HG02943 (cell line): ENCODE measurements around the gene BRPF1.
"Not testable (repeated sequence)": the region's sequence is repeated elsewhere in the genome, so short reads cannot be mapped to it uniquely, and the experiment has no call there.

Experiments used
- ATAC-seq: cut with Tn5 transposase; IDR thresholded peaks from one replicate; pipeline ENCODE4 v1.9.1; 2021; ENCODE audit warnings: mild to moderate bottlenecking, low read depth, moderate library complexity; ENCODE audit not compliant: unreplicated experiment

BRPF1 gene

DNA sequence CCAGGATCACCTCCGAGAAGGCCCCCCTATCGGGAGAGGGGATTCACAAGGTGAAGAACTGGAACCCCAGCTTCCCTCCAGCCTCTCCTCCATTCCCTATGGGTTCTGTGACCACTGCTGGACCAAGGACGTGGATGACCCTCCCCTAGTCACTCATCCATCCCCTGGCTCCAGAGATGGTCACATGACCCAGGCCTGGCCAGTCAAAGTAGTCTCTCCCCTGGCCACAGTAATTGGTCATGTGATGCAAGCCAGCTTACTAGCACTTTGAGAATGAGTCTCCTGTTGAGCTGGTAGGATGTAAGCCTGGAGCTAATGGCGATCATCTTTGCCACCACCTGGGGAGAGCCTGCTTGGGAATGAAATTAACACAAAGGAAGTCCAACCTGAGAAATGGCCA lies 34.3 kb downstream of the BRPF1 start:
- ATAC-seq, result no peak

DNA sequence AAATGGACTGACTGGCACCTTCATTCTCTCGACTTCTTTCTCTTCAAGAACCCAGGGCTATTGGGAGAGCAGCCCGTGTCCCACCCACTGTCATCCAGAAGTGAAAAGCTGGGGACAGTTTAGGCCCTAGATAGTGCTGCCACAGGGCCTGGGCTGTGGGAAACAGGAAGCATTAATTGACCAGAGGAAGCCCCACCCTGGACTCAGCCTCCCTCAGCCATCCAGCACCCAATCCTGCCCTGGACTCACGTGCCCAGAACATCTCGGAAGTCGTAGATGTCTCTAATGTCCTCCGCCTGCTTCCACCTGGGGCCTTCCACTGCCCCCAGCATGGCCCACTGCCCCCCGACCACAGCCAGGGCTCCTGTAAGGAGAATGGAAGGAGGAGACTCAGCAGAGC lies 35.9 kb downstream of the BRPF1 start:
- ATAC-seq, result no peak

DNA sequence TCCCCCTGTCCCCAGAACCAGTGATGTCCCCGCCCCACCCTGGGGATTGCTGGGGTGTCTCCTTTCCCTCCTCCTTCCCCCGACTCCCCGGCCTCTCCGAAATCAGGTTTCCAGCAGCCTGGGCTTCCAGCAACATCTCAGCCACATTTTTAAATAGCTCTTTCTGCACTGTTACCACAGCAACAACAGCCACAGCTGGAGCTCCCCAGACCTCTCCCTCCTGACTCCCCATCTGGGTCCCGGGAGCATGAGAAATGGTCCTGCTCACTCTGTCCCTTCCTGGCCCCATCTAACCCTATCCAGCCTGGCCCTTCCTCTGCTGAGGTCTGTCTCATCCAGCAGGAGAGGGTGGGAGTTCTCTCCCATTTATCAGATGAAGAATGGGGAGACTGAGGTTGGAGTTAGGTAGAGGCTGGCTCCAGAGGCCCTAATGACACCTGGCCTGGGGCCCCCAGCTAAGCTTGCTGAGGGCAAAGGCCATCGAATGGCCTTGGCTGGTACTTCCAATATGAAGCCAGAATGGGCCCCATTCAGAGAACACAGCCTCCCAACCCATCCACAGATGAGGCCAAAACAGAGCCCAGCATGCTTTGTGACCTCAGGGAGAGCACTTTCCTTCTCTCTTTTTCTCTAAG lies 36.7 kb downstream of the BRPF1 start:
- ATAC-seq, result no peak

DNA sequence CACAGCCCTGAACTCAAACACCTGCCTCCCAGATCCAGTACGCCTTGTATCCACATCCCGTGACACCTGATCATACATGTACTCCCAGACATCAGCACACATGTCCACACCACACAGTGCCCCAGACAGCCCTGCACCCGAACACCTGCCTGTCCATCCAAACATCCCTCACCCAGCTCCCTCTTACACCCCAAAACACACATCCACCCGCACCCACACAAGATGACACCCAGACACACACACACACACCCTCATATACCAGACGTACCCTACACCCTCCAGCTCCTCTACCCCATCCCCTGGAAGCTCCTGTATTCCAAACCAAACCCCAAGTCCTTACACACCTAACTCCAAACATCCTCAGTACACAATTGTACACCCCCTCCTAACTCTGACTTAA lies 37.5 kb downstream of the BRPF1 start:
- ATAC-seq, result no peak

DNA sequence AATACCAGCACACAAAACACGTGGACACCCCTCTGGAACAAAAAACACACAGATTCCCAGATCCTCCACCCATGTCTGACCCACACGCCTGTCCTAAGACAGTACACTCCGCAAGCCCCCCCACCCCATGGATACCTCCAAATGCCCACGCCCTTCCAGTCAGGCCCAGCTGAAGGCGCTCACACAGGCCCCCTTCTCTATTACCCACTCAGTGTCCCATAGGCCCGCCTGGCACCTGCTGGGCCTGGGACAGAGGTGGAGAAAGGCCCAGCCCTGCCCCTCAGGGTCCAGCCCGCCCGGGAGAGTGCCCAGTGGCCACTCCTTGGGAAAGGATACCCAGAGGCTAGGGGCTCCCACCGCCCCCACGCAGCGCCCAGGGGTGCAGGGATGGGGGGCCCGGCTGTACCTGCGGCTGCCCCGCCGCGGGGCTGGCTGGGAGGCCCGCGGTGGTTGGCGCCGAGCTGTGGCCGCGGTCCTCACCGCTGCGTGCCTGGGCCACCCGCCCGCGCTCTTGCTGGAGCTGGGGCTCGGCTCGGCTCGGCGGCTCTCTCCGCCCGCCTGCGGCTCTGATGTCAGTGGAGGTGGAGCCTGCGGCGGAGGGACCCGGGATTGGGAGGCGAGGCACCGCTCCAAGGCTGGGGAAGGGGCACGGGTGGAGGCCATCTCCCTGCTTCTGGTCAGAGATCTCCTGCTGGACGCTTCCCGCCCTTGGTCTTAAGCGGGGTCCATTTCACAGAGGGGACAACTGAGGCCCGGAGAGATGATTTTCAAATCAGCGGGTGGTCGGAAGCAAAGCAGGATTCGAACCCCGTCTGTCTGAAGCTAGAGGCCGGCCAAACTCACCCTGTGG lies 38.1 kb downstream of the BRPF1 start, which contains the start of gene CAMK1:
CAMK1 (minus strand) TSS at position 522 of the 850 bp plus-strand sequence. CDS start 2,198 bp downstream, outside the sequence.
- ATAC-seq, result no peak

DNA sequence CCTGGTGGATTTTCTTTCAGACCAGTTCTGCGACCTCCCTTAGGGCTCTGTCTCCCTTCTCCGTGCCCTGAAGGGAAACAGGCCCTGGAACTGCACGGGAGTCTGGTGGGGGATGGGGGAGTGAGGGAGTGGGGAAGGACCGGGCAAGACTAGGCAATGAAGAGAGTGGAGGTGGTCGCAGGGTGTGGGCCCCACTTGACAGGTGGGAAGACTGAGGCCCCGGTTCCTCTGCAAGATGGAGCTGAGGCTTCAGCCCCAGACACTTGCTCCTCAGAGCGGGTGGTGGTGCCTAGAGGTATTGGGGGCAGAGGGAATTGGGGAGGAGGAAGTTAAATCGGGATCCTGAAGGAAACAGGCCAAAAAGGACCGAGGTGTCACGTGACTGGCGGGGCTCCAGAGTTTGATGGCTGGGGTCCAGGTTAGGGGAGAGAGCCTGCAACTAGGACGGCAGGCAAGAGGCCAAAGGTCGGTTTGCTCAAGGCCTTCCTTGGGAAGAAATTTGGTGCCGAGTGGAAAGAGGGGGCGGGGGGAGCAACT lies 38.8 kb downstream of the BRPF1 start:
- ATAC-seq, result no peak

DNA sequence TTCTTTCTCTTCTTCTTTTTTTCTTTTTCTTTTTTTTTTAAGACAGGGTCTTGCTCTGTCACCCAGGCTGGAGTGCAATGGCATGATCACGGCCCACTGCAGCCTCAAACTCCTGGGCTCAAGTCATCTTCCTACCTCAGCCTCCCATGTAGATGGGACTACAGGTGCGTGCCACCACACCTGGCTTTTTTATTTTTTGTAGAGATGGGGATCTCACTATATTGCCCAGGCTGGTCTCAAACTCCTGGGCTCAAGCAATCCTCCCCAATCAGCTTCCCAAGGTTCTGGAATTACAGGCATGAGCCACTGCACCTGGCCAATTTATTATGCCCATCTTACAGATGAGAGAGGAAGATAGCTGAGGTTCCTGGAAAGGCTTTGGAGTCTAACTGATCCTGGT lies 39.5 kb downstream of the BRPF1 start:
- ATAC-seq, result not testable (repeated sequence)

DNA sequence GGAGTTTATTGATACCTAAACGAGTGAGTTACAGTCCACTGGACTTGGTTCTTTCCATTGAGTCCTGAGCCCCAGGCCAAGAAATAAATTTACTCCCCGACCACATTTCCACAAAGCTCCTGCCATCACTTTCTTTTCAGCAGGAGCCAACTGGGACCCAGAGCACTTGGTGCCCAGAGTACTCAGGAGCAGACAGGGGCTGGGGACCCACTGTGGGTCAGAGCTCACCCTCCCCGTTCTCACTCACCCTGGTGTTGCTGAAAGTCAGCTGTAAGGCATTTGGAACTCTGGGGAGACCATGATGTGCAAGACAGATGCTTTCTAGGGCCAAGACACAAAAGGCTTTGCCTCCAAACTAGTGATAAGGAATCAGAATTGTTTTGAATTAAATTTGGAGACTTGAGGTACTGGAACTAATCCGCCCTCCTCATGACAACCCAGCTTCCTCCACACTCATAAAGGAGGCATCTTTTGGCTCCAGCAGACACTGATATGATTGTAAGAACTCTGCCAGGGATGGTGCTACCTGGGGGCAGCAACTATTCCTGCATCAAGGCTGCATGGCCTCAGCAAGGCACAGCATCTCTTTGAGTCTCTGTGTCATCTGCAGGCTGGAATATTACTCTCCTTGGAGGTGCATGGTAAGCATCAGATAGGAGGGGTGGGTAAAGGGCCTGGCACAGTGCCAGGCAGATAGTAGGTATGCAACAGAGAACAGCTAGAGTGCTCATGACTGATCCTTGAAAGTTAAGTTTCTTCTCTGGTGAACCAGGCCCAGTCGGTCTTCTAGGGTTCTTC lies 45.6 kb downstream of the BRPF1 start:
- ATAC-seq, result no peak

DNA sequence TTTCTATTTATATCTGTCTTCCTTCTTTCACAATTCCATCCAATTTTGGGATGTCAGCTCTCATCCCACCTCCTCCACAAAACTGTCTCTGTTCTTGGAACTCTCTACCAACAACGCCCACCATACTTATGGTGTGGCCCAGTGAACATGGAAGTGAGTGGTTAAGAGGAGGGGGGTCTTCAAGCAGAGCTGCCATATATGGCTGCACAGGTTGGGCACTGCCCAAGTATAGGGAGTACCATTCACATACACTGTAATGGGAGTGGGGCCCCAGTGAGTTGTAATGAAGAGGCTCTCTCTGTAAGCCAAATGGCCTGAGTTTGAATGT lies 46.1 kb downstream of the BRPF1 start:
- ATAC-seq, result no peak

DNA sequence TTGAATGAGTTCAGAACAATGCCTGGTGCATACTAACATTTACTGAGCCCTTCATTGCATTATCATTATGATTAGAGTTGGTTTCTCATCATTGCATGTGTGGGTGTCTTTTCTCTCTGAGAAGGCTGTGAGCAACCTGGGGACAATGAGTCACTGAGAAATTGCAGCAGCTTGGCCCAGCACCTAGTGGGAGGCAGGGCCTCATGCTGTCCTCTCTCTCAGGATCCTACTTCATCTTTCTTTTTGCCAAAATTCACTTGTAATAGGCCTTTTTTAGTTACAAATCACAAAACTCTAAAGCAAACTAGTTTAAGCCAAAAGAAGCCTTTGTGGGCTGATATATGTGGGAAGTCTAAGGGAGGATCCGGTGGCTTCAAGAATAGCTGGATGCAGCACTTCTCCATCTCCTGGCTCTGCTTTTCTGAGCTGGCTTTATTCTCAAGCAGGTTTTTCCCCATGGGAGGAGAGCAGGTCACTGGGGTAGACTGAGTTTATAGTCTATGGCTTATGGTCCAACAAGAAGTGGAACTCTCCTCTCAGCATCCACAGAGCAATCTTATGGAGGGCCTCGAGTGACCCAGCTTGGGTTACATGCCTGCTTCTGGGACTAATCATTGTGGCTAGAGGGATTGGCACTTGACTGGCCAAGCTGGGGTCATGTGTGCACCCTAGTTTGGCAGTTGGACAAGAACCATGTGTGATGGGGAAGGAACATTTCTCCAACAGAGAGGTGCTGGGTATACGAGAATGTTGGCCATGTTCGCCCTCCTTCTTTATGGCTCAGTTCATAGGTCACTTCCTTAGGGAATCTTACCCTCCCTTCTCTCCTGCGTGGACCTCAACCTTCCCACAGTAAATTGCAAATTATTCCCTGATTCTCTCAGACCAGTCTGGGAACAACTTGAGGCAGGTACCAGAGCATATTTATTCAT lies 46.9 kb downstream of the BRPF1 start:
- ATAC-seq, result no peak

DNA sequence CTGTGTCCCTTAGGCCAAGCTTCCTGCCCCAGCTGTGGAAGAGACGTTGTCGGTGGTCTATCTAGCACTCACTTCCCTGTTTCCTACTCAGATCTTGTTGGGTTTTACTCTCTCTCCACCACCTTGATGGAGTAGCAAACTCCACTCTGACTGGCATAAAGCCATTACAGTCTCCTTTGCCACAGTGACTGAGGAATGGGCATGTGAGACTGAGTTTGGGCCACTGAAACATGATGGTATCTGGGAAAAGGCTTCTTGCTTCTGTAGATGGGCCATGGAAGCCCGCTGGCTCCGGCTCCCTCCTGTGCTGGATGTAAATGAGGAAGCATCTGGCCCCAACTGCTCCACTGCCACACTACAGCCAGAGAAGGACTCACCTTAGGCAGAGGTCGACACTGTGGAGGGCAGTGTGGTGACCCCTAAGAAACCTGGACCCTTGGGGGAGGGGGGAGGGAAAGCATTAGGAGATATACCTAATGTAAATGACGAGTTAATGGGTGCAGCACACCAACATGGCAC lies 47.6 kb downstream of the BRPF1 start:
- no peak for ATAC-seq

DNA sequence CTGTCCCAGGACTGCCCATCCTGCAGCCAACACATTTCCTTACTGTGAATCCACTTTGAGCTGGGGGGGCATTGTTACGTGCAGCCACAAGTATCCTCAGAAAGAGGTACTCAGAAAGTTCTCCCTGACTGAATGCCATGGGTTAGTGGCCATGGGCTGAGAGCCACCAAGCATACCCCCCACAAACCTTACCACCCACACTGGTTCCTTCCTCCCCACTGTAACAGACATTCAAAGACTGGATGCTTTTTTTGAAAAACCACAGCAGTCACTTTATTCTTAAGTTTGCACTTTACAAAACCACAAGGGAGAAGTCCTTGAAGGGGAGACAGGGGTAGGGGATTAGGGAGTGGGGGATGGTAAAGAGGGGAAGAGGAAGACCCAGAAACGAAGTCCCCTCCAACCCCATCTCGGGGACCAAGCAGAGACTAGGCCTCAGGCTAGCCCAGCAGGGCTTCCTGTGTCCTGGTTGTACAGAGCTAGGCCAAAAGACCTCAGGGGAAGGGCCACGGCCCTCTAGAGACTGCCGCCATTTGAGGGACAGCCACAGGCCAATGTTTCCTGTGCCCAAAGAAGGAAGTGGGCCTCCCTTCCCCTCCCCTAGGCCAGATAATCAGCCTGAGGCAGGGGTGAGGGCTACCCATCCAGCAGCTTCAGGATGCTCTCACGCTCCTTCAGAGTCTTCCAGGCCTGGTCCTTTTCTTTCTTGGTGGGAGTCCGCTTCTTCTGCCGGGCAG lies 48.4 kb downstream of the BRPF1 start:
- ATAC-seq, result no peak

DNA sequence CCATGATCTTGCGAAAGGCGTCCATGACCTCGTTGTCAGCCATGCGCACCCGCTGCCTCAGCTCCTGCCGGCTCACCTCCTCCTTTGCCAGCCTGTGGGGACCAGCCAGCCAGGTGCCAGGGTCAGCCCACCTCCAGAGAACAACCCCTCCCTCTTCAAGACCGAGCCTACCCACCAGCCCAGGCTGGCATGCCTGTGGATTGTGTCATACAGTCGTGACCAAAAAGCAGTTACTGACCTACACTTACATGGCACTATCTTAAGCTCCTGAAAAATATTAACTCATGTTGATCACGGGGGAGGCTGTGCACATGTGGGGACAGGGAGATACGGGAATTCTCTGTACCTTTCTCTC lies 48.9 kb downstream of the BRPF1 start:
- no peak for ATAC-seq

DNA sequence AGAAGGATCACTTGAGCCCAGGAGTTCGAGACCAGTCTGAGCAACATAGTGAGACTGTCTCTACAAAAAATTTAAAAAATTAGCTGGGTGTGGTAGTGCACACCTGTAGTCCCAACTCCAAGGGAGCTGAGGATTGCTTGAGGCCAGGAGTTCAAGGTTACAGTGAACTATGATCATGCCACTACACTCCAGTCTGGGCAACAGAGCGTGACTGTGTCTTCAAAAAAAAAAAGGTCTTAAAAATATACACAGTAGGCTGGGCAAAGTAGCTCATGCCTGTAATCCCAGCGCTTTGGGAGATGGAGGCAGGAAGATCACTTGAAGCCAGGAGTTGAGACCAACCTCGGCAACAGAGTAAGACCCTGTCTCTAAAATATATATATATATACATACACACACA lies 49.4 kb downstream of the BRPF1 start:
- no peak for ATAC-seq

DNA sequence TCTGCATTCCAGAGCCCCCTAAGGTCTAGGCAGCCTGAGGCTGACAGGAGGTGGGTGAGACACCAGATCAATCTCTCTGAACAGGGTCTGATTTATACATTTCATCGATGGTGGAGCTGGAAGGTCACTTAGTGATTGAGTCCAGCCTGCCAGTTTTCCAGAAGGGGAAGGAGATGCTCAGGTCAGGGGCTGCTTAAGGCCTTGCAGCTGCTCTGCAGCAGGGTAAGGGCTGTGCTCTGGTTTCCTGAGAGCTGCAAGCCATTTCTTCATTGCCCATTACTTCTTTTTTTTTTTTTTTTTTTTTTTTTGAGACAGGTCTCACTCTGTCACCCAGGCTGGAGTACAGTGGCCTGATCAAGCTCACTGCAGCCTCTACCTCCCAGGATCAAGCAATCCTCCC lies 50.0 kb downstream of the BRPF1 start:
- ATAC-seq, result no peak

DNA sequence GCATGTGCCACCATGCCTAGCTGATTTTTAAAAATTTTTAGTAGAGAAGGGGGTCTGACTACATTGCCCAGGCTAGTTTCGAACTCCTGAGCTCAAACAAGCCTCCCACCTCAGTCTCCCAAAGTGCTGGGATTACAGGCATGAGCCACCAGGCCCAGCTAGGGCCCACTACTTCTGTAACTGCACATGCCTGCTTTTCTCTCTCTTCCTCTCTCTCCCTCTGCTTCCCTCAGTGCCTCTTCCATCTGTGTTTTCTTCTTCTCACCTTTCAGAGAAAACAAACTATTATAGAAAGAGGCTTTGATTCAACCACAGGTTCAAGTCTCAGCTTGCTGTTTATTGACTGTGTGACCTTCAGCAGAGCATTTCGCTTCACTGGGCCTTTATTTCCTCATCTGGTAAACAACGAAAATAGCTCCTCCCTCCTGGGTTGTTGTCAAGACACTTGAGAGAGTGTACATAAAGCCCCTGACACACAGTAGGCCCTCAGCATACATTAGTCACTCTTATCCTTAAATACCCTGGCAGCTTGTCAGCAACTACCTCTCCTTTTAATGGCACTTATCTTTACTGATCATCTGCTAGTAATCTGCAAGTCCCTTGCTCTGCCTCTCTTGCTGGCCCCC lies 50.6 kb downstream of the BRPF1 start:
- ATAC-seq, result no peak

DNA sequence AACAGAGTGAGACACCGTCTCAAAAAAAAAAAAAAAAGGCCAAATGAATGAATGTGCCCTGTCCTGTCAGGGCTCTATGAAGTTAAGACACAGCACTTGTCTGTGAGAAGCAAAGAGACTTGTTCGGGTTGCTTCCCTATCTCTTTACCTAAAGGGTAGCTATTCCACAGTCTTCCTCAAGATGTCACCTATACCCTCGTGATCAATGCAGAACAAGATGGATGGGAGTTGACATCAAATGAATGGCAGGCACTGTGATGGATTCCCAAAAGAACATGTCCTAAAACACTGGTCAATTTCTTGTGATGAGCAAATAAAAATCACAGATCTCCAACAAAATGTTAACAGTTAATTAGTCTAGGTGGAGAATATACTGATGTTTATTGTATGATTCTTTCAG lies 51.2 kb downstream of the BRPF1 start:
- ATAC-seq, result no peak

DNA sequence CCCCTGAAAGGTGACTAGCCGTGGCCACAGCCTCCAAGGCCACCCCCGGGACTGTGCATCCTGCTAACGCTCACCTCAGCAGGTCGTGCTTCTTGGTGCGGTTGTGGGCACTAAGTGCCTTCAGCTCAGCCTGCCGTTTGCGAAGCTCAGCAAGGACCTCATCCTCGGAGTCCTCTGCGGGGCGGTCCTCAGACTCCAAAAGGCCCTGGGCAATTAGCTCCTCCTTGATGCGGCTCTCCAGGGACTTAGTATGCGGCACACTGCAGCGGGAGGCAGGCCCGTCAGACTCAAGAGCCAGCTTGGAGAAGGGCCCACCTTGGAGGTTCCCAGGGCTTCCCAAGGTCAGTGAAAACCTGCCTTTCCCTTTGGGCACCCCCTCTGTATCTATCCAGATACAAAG lies 52.4 kb downstream of the BRPF1 start:
- no peak for ATAC-seq

DNA sequence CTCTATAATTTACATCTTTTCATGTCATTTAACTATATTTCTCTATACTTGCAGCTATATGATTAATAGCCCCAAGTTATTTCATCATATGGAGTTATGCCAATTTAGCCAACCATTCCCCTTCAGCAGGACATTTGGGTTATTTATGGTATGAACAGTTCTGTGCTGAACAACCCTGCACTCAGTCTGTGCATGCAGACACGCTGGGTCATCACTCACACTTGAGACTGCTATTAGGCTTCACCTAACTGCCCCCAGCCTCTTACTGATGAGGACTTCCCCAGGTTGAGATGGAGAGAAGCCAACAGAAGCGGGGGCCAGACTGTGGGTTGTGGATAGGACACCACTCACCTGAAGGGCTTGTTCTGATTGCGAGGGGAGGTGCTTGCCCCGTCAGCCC lies 53.4 kb downstream of the BRPF1 start:
- ATAC-seq, result no peak
